Skeletal muscle cell (primary cell): ENCODE data around the gene RRP1.

Experiments used
- DNase-seq: peaks from one replicate; pipeline ENCODE4 v3.0.0-alpha.2; 2010; ENCODE audit warnings: low read depth
- H3K4me3 ChIP-seq: 2 replicates; pipeline ENCODE4 v1.5.1; 2011; ENCODE audit warnings: low read depth, mild to moderate bottlenecking, control low read depth, low read length, moderate library complexity

The RRP1 gene

DNA sequence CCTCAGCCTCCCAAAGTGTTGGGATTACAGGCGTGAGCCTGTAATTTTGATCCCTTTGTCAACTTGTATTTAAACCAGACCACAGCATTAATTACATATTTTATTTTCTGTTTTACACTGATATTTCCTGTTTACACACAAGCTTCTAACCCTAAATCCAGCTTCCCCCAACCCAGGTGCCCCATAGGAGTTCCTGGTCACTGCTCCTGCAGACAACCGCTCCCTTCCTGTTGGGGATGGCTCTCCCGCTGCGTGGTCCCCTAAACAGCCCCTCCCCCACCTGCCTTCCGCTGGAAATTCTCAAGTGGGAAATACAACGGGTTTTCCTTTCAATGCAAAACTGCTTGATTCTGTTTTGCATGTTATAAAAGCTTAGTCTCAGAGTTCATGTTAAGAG lies 17.0 kb upstream of the RRP1 start:
- DNase-seq: no peak
- no peak overlapping the region for H3K4me3 ChIP-seq

- DNase-seq: no peak
- H3K4me3 ChIP-seq: no peak overlapping the region
These were observed 15.2 kb upstream of the RRP1 start for GRCh38 chr21:43774163-43774562.

DNA sequence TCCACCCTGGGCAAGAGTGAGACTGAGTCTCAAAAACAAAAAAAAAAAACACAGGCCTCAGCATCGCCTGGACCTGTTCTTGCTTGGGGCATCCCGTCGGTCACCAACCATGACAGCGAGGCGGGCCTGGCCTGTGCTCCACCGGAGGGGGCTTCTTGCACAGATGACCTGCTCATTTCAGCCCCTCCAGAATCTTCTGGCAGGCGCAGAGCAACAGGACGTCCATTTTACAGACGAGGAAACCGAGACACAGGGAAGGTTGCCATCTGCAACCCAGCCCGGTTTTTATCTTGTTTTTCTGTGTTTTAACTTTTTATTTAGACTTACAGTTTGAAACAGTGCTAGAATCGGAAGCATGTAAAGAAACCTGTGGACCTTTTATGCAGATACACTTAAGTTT lies 14.2 kb upstream of the RRP1 start:
- peak overlapping the region; percentile 74 for H3K4me3 ChIP-seq
- DNase-seq: no peak

GRCh38 chr21:43775795-43776430 lies 13.5 kb upstream of the RRP1 start, which contains the start of gene CSTB:
Gene CSTB, minus strand, starts transcription at chr21:43776308. Its CDS starts 39 bp downstream, at chr21:43776269.
- no peak for DNase-seq
- H3K4me3 ChIP-seq: peak within 1 kb of the TSS; percentile 74

DNA sequence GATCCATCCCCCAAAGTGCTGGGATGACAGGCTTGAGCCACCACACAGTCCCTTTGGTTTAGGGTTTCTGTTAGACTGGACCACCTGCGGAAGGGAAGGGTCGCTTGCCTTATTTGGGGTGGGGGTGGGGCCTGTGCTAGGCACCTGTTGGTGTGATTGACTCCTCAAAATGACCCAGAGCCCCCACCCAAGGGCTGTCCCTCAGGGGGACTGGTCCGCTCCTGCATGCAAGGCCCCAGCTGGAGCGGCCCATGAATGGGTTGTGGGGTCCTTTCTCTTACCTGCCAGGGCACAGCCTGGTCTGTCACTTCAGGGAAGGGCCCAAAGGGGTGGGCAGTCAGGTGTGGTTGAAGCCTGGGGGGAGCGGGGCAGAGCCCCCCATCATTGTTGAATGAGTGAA lies 11.4 kb upstream of the RRP1 start:
- DNase-seq: no peak
- H3K4me3 ChIP-seq: no peak overlapping the region

GRCh38 chr21:43778469-43779335 lies 10.7 kb upstream of the RRP1 start:
- no peak overlapping the region for H3K4me3 ChIP-seq
- DNase-seq: no peak

DNA sequence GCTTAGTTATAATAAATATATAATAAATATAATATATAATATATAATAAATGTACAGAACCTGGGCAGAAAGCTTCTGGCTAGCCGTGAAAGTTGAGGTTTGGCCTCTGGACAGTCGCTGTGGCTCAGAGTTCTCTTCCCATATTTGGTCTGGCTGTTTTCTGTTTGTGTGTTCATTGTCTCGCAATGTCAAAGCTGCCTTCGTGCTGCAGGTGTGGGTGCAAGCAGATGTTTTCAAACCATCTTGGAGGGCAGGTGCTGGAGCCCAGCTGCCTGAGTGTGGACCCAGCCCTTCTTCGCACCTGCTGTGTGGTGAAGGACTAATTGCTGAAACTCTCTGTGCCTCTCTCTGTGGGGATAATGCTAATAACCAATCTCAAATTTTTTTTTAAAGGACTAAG lies 9.7 kb upstream of the RRP1 start:
- DNase-seq: no peak
- no peak overlapping the region for H3K4me3 ChIP-seq

- DNase-seq: no peak
- no peak overlapping the region for H3K4me3 ChIP-seq
These were observed 7.5 kb upstream of the RRP1 start for GRCh38 chr21:43781846-43782245.

GRCh38 chr21:43782431-43783097 lies 6.8 kb upstream of the RRP1 start:
- no peak overlapping the region for H3K4me3 ChIP-seq
- DNase-seq: no peak

- DNase-seq: no peak
- H3K4me3 ChIP-seq: no peak overlapping the region
These were observed 6.2 kb upstream of the RRP1 start for GRCh38 chr21:43783098-43783700.

GRCh38 chr21:43785134-43785533 lies 4.2 kb upstream of the RRP1 start:
- no peak for DNase-seq
- no peak overlapping the region for H3K4me3 ChIP-seq

DNA sequence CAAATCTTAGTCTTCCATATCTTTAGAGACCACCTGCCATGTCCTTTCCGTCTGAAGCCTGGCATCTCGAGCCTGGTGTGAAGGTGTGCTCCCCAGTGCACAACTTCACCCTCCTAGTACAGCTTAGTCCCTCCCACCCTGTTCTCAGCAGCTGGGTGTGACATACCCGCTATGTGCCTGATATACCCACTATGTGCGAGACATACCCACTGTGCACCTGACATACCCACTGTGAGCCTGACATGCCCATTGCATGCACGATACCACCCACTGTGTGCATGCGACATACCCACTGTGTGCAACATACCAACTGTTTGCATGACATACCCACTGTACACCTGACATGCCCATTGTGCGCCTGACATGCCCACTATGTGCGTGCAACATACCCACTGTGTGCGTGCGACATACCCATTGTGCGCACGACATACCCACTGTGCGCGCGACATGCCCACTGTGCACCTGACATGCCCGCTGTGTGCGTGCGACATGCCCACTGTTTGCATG lies 3.0 kb upstream of the RRP1 start:
- DNase-seq: no peak
- no peak overlapping the region for H3K4me3 ChIP-seq

DNA sequence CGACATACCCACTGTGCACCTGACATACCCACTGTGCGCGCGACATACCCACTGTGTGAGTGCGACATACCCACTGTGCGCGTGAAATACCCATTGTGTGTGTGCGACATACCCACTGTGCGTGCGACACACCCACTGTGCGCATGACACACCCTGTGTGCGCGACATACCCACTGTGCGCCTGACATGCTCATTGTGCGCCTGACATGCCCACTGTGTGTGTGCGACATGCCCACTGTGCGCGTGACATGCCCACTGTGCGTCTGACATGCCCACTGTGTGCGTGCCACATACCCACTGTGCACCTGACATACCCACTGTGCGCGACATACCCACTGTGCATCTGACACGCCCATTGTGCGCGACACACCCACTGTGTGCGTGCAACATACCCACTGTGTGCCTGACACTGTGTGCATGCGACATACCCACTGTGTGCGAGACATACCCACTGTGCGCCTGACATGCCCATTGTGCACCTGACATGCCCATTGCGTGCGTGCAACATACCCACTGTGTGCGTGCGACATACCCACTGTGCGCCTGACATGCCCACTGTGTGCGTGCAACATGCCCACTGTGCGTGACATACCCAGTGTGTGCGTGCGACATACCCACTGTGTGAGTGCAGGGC lies 2.5 kb upstream of the RRP1 start:
- DNase-seq: no peak
- no peak overlapping the region for H3K4me3 ChIP-seq

GRCh38 chr21:43790010-43790524 lies 690 bp downstream of the RRP1 start:
- DNase-seq: no peak
- H3K4me3 ChIP-seq: peak overlapping the region; percentile 90

- no peak overlapping the region for H3K4me3 ChIP-seq
- DNase-seq: no peak
These were observed 3.0 kb downstream of the RRP1 start for GRCh38 chr21:43792406-43792805.

GRCh38 chr21:43793243-43793642 lies 3.9 kb downstream of the RRP1 start:
- no peak for DNase-seq

DNA sequence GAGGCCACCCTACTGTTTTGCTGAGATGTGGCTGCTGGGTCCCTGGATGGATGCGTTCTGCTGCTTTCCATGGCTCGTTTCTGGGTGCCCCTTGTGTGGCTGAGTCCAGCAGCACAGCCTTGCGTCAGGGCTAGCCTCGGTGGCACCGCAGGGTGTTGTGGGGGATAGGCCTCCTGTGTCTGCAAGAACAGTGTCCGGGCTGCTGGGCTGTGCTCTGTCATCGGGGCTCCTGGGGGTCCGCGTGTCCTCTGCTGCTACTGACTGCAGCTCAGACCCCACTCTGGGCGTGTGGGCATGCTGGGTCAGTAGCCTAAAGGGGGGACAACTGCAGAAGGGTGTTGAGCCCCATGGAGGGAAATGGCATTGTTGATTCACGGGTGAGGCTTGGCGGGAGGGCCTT lies 4.9 kb downstream of the RRP1 start:
- H3K4me3 ChIP-seq: no peak overlapping the region
- DNase-seq: no peak

More at GRCh38 chr21:43793243-43793642, 3.9 kb downstream of the RRP1 start:
- no peak overlapping the region for H3K4me3 ChIP-seq

- DNase-seq: no peak
These were observed 5.5 kb downstream of the RRP1 start for GRCh38 chr21:43794857-43795256.

GRCh38 chr21:43797415-43797814 lies 8.0 kb downstream of the RRP1 start:
- no peak overlapping the region for H3K4me3 ChIP-seq
- no peak for DNase-seq

More at GRCh38 chr21:43794857-43795256, 5.5 kb downstream of the RRP1 start:
- no peak overlapping the region for H3K4me3 ChIP-seq
